NCI-H524 treated with DMSO at 0.1 percent for 48 hours (cell line): ENCODE measurements around the gene TMTC2.

ENCODE experiments used
- DNase-seq: peaks from one replicate; lab custom pipeline; 2025; lab: John Stamatoyannopoulos, UW

The TMTC2 gene

DNA sequence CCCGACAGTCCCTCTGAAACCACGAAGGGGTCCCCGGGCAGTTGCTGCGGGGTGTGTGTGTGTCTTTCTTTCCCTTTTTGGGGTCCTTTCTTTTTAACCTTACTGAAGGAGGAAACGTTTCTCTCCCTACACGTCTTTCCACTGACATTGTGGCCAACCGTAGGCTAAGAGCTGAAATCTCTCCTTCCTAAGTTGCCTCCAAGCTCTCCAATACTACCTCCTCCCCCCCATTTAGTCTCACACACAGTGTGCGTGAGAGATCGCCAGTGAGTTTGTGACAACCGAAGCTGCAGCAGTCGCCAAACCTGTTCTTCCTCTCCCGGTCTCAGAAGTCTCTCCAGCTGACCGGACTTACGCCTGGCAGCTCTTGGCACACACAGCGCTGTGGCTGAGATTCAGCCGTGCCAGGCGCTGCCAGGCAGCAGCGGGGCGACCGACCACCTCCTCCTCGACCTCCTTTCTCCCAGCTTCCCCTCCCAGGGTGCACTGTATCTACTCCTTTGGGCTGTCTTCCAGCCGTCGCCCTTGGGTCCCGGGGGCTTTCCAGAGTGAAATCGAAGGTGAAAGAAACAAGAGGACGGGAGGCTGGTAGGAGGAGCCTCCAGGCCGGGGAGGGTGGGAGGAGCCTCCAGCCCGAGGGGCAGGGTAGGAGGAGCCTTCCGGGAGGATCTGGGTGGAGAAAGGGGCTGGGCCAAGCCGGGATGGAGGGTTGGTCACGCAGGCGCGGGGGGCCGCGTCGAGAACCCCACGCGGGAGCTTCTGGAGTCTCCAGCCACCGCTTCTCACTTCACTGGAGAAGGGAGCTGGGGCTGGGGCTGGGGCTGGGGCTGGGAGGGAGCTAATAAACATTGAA, at the start of gene TMTC2:
Gene TMTC2 (plus strand): TSS at position 739 of the 853 bp plus-strand sequence.
- no peak for DNase-seq

DNA sequence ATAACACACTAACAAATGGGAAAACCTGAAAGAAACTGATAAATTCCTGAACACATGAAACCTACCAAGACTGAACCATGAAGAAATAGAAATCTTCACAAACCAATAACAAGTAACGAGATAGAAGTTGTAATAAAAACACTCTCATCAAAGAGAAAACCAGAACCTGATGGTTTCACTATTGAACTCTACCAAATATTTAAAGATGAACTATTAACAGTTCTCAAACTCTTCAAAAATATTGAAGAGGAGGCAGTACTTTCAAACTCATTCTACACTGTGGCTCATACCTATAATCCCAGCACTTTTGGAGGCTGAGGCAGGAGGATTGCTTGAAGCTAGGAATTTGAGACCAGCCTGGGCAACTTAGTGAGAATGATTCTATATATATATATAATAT, 48.4 kb upstream of the TMTC2 start:
- DNase-seq = no peak

DNA sequence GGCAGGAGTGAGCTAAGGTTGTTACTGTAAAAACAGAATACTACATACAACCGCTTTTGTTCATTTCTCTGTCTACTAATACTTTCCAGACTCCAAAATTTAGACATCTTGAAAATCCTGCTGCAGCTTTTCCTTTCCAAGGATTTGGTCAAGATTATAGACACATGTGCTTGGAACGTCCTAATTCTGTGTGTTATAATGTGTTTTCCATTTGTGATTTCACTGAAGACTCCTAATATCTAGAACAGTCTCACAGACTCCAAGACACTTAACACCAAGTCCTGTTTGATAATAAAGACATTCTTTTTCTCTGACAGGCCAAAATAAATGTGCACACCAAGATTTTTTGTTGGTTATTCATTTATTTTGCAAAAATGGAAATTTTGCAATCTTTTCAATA, 41.8 kb upstream of the TMTC2 start:
- no peak for DNase-seq

DNA sequence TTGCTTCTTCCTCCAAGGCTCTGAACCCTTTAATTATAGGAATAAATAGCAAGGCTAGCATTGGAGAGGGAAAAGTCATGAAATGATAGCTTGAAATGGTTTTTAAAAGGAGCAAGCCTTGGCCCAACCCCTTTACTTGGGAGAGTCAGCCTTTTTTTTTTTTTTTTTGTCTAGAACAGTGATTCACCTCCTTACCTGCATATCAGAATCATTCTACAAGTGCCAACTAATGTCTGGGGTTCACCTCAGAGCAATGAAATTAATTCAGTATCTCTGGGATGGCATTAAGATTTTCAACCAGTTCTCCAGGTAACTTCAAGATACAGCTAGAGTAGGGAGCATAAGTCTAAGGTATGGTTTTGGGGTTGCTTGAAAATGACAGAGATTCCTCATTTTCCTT, 41.3 kb upstream of the TMTC2 start:
- DNase-seq = no peak

DNA sequence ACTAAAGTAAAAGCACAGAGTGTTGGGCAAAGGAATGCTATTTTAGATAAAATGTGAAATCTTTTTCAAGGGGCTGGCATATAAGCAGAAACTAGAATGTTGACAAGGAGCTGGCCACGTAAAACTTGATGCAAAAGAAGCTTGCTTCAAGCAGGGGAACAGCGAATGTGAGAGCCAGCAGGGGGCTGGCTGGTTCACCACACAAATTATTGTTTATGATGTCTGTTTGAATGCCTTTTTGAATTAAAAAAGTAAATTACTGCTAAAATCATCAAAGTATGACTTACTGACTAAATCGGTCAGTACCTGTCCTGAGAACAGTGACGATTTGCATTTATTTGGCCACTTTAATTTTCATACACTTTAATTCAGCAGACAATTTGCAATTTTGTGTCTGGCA, 38.9 kb upstream of the TMTC2 start:
- DNase-seq = no peak

DNA sequence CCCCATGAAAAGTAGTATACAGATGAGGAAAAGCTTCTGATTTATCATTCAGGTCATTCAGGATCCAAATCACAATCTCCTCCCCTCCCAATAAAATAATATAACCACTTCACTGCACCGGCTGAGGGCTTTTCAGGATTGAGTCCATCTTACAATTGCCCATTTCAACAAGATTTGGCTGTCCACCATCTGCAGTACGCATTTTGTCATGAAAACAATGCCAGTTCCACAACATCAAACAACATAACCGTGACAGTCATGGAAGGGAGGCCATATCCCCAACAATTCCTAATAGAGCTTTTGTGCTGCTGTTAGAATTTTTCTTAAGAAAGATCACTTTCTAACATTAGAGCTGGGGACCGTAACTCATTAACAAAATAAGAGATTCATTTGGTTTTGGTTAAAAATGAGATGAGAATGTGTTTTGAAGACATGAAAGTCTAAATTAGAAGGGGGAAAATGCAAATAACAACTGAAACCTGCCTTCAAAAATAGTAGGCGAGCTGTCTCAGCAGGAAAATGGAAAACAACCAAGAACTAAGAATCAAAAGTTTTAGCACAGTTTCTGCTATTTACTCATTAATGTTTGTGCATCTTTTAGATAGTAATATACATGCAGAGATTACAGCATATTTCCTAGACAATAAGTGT, 38.3 kb upstream of the TMTC2 start:
- no peak for DNase-seq

DNA sequence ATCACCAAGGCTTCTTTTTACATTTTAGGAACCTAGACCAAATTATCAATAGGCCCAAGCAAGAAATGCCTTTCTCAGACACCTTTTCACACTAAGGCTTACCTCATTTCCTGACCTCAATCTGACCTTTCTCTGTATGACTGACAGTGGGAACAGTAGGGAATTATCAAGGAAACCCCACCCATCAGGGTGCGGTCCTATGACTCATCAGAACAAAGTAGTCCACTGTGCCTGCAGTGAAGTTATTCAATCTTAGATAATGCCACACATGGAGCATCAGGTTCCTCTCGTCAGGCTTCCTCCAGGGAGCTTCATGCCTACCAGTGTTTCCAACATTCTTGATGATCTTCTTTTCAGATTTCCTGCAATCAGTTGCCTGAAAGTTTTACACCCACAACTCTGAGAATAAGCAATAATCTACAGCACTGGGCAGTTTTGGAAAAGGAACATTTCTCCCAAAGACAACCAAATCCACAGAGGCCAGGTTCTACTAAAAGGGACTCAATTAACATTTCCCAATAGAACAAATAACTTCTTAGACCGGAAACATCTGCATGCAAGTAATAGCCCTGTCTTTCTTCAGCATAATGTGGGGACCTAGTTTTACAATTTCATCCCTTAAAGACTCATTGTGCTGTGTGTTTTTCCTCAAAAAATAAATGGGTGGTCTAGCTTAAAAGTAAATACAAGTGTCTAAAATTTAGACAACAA, 35.9 kb upstream of the TMTC2 start:
- DNase-seq = no peak

DNA sequence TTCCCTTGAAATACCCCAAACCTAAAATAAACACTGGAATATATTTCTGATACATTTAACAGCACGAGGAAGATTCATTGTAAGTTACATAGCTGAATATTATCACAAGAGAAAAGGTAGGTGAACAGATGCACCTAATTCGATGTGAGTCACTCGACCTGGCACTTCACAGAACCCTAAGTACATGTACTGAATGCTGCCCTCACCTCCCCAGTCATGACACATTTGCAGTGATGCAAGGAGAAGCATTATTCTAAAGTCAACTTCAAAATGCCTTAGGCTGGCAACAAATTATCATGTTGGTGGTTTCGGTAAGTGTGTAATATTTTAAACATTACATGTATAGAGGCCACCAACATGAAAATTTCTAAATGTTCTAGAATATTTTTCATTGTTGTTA, 35.2 kb upstream of the TMTC2 start:
- no peak for DNase-seq

DNA sequence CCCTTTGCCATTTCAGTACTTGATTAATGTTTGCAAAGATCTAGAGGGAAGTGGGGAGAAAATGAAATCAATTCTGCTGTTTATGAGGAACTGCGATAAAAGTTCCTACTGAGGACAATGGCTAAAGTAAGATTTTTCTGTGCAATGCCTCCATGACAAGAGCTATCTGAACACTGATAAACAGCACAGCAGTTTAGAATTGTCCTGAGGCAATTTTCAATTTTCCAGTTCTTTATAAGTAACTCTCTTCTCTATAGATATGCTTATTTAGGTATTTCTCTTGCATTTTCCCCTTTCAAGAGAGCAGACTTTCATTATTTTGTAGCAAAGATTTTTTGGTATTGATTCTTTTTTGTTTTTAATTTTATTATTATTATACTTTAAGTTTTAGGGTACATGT, 34.6 kb upstream of the TMTC2 start:
- no peak for DNase-seq

DNA sequence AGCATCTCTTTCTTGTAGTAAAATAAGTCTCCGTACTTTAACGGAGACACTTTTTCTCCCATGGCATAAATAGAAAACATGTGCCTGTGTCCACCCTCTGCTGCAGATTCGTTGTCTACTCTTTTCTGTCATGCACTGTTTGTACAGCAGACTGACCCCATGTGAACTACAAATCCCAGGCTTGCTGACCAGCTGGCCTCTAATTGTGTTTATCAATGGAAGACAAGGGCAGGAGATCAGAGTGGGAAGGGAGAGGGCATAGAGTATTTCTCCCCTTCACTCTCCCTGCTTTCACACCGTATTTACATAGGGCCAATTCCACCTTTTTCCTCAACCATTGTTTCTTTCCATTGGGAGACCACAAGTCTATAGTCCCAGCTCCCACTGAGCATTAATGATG, 31.0 kb upstream of the TMTC2 start:
- no peak for DNase-seq

DNA sequence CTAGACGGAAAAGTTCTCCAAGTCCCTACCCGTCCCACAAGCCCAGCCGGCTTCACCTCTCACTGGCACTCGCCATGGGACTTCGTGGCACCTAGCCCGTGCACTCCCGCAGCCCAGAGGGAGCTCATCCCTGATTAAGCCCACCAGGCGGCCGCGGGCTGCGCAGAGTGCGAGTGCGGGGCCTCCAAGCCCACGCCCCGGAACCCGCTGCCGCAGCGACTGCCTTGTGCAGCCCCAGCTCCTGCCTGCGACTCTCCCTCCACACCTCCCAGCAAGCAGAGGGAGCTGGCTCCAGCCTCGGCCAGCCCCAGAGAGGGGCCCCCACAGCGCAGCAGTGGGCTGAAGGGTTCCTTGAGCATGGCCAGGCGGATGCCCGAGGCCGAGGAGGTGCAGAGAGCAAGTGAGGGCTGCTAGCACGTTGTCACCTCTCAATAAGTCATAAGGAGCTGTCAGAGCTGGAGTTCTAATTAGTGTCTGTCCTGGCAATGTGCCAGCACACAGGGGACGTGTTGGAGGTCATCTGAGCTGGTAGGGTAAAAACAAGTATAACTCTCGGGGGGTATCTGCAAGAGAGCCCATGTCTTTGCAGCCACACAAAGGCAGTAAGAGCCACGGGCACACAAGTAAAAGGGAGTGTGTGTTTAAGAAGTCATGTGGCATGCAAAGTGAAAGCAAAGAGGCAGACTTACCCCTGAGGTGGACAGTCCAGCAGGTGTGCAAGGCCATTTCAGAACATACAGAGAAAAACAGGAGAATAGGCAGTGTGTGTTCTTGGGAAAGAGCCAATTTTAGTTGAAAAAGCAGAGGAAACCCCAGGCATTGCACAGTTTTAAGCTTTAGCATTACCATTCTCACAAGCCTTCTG, 27.1 kb upstream of the TMTC2 start:
- DNase-seq = no peak

DNA sequence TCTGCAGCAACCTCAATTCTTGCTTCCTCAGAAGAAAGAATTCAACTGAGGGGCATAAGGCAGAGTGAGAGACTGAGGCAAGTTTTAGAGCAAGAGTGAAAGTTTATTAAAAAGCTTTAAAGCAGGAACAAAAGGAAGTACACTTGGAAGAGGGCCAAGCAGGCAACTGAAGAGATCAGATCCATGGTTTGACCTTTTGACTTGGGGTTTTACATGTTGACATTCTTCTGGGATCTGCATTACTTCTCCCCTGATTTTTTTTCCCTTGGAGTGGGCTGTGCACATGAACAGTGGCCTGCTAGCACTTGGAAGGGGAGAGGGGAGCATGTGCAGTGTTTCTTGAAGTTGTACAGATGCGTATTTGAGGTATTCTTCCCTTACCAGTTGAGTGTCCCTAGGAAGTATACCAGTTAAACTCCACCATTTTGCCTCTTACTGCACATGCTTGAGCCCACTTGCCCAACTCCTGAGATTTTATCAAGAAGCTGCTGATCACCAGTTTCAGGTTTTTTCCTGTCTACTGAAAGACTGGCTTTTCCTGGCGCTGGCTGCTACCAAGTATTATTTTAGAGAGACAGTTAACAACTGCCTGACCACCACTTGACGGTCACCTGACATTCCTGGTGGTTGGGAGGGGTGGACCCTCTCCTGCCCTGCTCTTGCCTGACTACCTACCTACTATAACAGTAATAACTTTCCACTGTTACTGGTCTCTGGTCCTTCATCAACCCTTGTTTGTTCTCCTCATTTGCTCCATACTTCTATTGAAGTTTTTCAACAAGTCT, 26.0 kb upstream of the TMTC2 start:
- no peak for DNase-seq

DNA sequence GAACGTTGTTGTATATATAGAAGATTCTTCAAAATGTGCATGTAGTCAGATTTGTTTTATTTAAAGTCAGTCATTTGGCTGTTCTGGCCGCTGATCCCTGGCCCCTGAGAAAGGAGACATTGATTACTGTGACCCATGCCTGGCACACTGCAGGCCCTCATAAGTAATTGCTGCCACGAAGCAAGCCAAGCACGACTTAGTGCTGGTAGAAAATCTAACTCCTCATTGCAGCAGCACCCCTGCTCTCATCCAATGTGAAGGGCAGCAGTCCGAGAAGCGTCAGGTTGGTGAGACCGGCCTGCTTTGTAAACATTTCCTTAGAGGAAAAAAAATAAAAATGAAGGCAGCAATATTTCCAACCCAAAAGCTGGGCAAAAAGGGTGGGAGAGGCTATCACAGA, 22.8 kb upstream of the TMTC2 start:
- DNase-seq = no peak

DNA sequence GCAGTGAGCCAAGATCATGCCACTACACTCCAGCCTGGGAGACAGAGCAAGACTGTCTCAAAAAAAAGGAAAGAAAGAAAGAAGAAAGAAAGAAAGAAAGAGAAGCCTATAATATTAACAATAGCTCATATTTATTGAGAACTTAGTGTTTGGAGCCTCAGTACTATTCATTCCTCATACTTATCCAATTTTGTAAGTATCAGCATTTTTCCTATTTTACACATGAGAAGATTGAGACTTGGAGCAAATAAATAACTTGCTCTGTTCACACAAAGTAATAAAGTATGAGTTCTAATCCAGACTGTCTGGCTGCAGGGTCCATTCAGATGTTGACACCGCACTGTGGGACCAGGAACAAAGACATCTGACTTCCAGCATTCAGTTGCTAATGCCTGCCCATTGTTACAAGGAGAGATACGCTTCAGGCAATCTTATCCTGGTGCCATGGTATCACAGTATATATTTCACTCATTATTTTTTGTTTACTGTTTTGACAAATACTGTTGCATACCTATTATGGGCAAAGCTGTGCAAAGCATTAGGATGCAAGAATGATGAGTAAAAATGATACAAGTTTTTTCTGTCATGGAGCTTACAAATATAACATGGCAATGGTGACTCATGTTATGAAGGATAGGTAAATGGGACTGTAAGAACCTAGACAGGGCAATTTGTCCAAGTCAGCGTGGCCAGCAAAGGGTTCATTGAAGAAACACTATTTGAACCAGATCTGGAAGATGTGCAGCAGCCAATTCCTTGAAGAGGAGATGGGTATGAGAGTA, 21.4 kb upstream of the TMTC2 start:
- DNase-seq = no peak

DNA sequence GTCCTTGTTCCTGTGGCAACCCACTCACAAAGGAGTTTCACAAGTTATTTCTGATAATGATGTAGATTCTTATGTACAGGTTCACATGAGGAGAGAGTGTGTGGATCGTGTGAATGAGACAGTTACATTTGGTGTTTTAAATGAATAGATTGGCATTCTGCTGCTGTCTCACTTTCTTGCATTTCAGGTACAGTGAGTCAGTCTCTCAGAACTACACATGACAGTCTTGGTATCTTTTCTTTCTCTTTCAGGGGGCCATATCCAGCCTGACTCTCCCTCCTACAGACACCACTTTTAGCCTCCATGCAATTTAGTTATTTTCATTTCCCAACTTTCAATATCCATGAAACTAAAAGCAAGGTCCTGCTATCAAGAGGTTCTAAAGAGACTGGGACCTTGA, 19.9 kb upstream of the TMTC2 start:
- DNase-seq = no peak

DNA sequence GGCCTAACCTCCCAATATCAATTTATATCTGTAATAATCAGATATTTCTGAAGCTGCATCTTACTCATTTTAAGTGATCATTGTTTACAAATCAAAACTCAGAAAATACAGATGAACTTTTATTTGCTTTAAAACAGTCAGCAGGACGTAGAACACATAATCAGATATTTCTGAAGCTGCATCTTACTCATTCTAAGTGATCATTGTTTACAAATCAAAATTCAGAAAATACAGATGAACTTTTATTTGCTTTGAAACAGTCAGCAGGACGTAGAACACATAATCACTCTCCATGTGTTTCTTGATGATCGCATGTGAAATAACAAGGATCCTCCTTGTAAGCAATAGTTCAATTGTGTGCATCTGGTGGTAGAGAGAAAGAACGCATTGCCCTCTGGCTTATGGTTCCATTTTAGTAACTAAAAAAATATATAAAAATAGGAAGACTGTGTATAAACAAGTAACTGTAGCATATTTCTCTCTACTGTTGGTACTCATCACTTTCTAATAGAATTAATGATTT, 15.0 kb upstream of the TMTC2 start:
- DNase-seq = no peak

DNA sequence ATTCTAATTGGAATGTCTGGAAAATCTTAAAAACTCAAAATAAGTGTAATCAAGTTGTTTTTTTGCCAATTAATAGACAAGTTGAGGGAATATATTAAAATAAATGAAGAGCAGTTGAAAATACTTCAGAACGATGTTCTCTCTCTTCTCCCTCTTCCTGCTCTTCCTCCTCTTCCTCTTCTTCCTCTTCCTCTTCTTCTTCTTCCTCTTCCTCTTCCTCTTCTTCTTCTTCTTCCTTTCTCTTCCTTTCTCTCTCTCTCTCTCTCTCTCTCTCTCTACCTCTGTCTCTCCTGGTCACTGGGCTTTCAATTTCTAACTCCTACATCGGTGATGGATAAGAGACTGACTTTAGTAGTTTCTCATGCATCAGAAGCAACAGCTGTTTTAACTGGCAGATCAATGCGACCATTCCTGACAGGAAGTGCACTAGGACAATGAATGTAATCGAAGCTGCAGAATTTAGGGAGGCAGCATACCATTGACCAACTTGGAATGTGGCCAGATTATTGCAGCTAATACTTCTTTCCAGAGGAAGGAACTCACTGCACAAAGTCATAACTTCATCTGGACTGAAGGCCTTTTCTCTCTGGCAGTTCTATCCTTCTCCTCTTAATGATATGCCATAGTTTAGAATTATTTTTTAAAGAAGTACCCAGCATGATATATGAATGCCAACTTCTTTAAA, 13.8 kb upstream of the TMTC2 start:
- DNase-seq = no peak

DNA sequence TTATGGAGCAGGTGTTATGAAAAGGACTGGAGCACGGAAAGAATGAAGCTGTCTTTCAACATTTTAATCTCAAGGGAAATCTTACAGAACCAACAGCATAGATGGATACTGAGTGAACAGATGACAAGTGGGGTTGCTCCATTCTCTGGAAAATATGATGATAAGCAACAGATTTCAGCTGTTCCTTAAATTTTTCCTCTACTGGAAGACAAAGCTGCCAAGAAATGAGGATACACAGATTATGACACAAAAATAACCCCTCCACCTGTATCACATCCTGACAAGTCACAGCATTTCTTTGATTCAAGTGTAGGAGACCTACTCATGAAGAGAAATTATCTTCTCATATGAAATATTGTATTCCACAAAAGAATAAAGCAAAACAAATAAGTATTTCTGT, 13.0 kb upstream of the TMTC2 start:
- DNase-seq = peak; percentile 39

DNA sequence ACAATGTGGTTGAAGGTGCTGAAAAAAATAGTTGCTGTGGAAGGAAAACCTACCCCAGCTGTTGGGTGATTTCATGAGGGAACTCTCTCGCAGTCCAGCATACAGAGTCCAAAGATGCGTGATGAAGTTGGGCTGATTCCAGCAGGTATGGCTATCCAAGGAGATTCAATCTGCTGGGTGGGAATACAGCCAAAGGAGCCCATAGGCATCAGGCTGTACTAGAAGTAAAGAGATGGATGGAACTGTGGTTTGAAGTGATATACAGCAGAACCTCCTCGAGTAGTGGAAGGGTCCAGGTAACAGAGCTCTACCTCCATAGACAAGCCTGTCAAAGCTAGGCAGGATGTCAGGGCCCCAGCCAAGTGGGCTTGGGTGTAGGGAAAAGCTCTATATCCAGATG, 11.5 kb upstream of the TMTC2 start:
- no peak for DNase-seq

DNA sequence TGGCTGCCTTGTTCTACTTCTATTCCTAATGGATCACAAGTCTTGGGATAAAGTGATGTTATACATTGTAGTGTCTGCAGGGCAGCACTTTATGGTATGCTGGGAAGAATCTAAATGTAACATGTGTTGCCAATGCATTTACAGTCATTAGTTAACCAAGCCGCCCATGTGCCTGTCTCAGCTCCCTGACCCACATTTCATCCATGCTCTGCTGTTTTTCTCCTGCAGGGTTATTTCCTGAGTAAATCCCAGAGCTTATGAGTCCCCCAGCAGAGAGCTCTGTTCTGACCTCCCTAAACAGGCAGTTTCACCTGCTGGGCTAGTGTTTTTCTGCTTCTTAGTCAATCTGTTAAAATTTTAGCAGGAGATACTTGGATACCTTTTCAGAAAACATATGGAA, 4.4 kb upstream of the TMTC2 start:
- DNase-seq = no peak
